ENCODE measurements around the gene NAGLU.

The NAGLU gene

DNA sequence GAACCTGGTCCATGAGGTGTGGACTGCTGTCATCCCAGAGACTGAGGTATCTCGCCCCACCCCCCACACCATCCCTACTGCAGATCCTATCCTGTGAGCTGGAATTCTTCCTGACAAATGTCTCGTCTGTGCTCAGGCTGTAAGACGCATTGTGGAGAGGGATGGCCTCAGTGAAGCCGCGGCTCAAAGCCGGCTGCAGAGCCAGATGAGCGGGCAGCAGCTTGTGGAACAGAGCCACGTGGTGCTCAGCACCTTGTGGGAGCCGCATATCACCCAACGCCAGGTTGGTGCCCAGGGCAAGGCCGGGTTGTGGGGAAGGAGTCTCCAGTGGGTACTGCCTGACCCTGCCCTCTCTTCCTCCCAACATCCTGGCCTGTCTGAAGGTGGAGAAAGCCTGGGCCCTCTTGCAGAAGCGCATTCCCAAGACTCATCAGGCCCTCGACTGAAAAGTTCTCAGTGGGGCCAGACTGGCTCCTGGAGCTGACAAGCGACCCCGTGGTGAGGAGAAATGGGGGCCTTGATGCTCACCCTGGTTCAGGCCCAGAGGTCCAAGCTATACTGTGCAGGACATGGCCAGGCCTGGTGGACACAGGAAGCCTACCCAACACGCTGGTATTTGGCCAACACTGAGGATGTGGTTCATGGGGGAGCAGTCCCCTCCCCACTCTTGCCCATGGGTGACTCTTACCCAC, 29.6 kb downstream of the NAGLU start:
- no peak for DNase-seq

DNA sequence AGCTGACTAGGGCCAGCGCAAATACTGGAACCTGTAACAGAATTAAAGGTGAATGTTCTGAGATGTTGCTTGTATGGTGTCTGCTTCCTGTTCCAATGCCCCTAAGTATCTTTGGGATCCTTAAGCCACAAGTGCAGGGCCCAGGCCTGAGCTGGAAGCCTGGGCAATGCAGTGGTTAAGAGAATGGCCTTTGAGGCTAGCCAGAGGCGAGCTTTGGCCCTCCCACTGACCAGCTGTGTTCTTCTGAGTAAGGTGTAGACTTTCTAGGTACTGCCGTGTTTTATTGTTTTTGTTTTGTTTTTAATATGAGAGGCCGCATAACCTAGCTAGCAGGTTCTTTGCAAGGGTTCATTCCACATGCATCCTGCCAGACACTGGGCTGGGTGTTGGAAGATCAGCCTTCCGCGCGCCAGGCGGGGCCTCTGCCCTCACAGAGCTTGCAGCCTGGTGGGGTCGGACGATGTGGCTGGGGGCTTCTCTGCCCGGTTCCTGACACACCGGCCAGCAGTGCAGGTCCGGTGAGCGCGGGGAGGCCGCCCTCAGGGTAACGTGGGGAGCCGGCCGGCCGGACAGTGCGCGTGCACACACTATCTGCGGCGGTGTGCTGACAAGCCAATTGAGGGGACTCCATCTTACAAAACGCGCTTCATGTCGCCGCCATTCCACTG, 30.3 kb downstream of the NAGLU start:
- no peak for DNase-seq

DNA sequence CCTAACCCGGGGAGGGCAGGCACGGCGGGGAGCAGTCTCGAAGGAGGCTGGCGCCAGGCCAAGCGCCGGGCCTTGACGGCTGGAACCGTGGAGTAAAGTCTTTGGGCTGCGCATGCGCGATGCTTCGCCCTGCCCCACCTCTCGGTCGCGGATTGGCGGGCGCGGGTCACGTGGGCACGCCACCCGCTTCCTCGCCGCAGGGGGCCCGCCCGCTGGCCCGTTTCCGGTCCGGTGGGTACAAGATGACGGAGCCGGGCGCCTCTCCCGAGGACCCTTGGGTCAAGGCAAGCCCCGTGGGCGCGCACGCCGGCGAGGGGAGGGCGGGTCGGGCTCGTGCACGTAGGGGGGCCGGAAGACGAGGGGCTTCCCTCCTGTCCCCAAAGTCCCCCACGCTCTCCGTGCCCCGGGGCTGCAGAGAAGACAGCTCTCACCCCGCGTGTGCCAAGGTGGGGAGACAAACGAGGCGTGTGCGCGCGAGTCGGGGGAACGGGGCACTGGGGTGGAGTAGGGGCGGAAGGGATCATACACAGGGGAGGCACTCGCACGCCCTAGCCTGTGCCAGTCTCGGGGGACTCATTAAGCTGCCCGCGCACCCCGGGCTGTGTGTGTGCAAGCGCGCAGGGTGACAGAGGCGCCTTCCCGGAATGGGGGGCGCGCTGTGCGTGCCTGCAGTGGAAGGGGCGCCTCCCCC, 31.0 kb downstream of the NAGLU start, which contains the start of gene MLX:
MLX (plus strand) TSS at position 218 of the 691 bp plus-strand sequence; CDS start at position 243, 25 bp downstream.
- DNase-seq, result peak; percentile 92

DNA sequence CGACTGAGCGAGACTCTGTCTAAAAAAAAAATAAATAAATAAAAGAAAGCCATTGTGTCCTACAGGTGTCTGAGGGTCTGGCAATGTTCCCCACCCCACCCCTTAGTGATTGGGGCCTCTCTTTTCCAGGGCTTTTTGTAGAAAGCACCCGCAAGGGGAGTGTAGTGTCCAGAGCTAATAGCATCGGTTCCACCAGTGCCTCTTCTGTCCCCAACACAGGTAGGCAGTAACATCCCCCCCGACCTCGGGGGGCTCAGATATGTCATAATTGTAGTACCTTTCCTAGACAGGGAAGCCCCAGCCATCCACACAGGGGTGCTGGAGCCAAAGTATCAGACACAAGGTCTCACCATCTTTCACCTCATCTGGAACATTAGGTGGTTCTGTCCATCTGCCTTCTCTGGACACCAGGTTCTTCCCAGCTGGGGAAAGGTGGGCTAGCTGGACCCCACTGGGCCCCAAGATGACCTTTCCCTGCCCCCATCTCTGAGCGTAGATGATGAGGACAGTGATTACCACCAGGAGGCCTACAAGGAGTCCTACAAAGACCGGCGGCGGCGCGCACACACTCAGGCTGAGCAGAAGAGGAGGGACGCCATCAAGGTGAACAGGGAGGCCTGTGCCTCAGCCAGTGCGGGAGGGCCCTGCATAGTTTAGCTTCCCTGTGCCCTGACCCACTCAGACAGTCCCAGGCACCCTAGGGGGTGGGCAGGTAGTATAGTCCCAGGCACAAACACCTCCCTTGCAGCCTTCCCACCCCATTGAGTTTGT, 32.5 kb downstream of the NAGLU start:
- DNase-seq, result no peak

DNA sequence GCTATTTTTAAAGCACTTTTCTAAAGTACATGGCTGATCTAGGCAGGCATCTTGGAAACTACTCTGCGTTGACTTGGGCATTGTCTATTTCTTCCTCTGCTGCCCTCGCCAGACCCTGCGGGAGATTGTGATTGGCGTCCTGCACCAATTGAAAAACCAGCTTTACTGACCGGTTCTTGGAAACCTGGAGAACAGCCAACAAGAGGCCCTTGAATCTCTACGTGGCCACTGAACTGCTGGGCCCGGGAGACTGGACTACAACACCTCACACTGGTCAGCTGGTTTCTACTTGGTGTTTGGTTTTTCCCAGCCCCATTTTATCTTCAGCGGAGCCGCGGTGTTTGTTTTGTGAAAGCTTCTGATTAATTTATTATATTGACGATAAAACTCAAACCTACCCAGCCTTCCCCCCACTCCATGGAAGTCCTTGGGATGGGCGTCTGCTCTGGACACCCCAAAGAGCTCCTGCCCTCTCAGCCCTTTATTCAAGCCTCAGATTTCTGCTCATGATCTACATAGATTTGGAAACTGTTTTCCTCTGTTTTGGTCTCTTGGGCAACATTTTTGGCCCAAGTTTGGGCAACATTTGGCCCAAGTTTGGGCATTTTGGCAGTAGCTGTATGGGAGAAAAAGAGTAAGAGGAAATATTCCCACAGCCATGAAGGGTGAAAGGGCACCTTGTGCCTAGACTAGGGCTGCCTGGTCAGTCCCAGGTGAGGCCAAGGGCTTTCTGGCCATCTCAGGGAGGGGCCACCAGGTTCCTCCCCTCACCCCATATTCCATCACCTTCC, 35.6 kb downstream of the NAGLU start:
- DNase-seq, result no peak

DNA sequence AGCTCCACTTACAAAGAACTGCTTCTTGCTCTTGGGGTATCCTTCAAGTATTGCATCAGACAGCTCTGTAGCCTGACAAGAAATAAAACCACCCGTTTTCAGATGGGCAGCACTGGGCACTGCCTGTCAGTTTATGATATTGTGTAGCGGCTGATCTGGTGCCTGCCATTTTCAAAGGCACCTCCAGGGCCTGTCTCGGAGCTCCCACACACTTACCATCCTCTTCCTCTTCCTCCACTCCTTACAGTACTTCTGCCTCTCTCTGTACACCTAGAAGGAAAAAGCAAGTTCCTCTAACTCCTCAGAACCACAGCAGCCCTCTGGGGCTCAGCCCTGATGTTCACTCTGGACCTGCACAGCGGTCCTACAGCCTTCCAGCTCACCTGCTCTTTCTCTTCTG, 37.1 kb downstream of the NAGLU start:
- DNase-seq, result no peak

DNA sequence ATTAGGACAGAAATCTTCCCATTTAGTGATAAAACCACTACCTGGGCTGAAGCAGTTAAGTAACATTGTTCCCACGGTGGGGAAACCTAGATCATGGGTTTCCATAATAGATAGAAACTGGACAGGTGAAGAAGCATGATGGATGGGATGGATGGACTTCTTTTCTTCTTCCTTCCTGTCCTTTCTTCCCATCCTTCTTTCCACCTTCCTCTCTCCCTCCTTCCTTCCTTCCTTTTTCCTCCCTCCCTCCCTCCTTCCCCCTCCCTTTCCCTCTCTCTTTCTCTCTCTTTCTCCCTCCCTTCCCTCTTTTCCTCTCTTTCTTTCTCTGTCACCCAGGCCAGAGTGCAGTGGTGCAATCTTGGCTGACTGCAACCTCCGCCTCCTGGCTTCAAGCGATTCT, 38.4 kb downstream of the NAGLU start:
- no peak for DNase-seq

DNA sequence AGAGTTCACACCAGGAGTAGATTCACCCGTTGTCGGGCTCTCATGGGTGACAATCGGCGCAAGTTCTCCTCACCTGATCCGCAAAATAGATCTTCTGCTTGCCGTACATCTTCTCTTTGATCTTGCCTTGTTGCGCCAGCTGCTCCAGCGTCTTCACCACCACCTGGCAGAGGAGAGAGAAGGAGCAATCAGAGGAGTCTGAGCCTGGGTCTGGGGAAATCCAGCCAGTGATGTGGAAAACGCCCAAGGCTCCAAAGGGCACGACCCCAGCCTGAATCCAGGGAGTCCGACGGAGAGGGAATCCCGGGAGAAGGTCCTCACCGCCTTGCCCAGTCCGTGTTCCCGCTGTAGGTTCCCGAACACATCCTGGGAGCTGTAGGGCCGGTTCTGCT, 41.1 kb downstream of the NAGLU start:
- no peak for DNase-seq

DNA sequence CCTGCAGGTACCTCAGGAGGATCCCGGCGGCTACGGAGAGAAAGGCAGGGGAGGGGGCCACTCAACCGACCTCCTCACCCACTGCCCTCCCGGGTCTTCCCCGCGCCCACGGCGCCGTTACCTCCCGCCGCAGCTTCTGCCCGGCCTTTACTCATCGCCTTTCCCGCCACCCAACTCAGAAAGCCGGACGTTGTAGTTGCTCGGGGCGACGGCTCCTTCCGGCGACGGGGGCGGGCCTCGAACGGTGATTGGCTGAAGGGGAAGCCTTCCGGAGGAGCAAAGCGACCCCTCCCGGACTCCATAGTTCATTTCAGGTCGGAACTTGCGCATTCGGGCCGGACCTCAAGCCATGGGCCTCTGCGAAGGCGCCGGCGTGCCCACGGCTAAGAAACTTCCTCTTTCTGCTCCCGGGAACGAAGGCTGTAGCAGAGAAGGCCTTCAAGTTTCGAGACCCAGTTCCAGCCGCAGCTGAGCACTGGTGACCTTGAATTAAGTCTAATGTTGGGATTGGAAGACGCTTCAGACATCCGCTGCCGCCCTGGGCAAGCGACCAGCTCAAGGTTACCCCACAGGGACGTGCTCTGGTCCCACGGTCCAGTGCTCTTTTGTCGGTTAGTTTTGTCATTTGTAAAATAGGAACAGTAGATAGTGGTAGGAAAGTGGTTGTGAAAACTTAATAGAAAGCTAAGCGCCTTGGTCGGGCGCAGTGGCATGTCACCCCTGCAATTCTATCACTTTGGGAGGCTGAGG, 41.7 kb downstream of the NAGLU start, which contains the start of gene PSMC3IP:
PSMC3IP (minus strand) TSS at position 198 of the 750 bp plus-strand sequence; CDS start at position 155, 43 bp downstream.
- DNase-seq, result peak; percentile 83

DNA sequence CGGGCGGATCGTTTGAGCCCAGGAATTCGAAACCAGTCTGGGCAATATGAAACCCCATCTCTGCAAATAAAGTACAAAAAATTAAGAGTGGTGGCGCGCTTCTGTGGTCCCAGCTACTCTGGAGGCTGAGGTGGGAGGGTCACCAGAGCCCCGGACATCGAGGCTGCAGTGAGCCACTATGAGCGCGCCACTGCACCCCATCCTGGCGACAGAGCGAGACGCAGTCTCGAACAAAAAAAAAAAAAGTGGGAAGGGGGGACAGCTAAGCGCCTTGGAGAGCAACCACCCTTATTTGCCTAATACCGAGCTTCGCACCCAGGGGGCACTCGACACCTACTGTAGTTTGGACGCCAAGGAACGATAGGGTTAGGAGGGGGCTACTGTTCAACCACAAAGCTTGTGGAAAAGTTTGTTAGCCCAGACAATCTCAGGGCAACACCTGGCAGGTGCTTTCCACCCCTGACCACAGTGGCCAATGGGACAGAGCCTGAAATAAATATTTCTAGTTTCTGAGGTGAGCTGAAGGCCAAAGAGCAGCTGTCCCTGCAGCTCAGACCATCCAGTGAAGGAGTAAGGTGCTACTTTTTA, 42.3 kb downstream of the NAGLU start:
- DNase-seq, result peak; percentile 72

DNA sequence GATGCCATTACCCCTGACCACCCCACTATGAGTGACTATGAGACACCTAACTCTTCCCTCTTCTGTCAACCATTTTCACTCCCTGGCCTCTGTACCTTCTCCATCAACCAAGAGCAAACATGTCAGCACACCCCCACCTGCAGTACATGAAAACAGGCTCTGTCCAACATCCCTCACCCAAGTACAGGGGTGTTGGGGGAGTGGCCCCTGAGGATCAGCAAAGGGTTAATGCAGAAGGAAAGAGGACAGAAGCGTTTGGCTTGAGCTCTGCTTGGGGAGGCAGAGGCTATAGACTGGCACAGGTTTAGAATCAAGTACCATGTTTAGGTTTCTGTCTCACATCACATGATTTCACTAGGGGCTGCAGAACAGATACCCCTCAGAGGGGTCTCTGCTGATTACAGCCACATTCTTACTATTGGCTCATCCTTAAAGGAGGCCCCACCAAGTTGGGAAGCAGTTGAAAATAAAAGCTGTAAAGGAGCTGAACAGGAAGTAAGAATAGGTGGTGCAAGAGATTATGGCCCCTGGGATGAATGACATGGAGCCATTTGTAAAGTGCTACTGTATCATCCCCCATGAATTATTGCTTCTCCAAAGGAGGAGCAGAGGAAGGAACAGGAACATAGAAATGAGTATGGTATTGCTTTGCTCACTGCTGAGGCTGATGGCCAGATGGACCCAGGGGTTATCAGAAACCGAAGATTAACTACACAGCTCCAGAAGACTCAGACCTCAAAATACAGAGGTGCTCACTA, 43.9 kb downstream of the NAGLU start:
- DNase-seq, result no peak

DNA sequence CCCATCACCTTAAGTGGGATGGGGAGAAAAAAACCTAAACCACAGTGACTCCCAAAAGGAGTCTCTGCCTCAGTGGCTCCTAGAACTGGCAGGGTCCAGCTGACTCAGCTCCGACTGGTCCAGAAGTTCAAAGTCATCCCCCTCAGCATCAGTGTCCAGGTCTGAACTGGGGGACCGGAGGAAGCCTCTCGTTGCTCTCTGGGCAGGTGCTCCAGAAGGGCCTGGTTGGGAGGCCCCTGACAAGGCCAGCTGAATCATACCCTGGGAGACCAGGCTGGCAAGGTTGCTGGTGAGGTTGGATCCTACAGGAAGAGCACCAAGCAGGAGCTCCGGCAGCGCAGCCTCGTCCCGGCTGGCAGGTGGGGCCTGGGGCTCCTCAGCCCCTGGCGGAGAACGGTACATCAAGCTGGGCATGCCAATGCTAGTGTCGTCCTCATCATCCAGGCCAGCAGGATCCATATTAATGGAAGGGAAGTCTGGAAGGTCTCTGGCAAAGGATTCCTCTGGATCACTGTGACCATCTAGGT, 45.8 kb downstream of the NAGLU start:
- no peak for DNase-seq

DNA sequence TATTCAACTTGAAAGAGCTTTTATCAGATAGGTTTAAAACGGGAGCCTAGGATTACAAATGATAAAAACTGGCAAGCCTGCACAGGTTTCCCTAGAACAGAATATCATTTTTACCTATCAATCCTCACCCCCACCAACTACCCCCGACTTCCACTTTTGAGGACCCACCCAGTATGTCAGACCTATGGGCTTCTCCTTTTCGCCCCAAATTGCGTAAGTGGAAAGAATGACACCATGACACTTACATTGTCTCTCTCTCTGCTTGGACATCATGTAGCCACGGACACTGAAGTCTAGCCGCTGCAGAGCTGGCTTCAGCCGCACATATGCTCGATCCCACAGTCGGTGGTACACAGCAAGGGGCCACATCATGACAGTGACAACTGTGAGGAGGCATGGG, 48.8 kb downstream of the NAGLU start:
- no peak for DNase-seq

DNA sequence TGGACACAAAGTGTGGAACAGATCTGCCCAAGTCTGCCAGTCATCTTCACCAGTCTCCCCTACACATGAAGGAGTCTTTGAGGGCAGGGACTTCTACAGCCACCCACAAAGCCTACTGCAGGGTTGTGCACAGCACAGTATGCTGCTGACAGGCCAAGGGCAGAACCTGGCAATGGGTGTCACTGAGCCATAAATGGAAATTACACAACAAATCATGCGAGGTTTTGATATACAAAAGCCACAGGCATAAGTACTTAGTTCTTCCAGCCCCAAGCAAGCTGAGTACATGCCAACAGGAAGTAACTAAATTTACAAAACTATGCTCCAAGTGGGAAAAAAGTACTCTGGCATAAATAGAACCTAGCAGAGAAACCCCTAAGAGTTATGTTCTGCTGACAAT, 49.3 kb downstream of the NAGLU start:
- no peak for DNase-seq

DNA sequence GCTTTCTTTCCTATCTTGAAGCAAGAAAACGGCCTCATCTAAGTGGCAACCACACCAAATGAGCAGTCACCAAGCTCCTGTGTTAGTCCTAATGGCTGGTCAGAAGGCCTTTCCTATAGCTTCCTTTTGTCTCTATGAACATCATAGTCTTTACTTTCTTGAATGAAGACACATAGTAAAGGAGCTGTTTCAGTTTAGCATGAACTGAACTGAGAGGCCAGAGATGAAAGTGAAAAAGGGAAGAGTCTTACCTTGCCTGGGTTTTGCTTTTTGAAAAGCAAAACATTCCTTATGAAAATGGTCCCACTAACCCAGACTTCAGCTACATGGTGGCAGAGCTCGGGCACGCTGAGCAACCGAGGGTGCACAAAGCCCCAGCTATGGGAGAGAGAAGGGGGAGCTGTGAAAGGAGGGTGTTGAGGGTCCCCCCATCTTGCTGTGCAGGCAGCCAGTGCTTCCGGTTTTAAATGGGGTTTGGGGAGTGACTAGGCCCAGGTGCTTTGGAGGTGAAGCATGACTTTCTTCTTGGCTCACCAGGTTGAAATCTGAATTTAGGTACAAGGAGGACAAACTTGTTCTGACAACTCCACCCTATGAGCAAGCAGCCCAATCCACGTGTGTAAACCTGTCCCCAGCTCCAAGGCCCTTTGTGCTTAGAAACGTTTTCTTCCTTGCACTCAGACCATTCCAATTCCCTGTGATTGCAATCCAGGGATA, 50.6 kb downstream of the NAGLU start:
- DNase-seq, result no peak

DNA sequence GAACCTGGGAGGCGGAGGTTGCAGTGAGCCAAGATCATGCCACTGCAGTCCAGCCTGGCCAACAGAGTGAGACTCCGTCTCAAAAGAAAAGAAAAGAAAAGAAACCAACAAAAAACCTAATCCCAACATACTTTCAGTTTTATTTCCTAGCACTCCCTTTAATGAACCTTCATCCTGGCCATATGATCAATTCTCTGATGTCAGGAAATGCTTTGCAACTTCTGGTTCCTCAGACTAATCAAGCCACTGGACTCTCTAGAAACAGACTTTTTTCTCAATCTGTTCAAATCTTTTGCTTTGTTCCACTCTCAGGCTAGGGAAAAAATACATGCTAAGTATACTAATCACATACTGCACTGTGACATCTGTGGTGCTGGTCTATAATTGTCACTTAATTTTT, 54.8 kb downstream of the NAGLU start:
- DNase-seq, result no peak

DNA sequence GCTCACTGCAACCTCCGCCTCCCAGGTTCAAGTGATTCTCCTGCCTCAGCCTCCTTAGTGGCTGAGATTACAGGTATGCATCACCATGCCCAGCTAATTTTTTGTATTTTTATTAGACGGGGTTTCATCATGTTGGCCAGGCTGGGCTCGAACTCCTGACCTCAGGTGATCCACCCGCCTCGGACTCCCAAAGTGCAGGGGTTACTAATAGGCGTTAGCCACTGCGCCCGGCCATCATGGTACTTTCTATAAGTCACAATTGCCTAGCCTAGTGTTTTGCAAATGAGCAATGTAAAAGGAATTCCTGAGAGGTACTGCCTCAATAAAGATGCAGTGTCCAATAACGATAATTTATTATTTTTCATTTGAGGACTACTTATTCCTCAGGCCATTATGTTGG, 55.4 kb downstream of the NAGLU start:
- DNase-seq, result no peak
